Measurements from ENCODE around the gene HOXC10. TPM values are rescaled to one million over a fixed set of nuclear protein-coding genes. Genes with fewer than 3 reads are reported as not detected.

HOXC10 gene
- total RNA-seq, 1 experiment from 2014 or later, result not detected

- Mint-ChIP-seq H3K27ac (no peak overlapping the region), H3K9me3 (no peaks in the 10 kb centered on the region), H3K4me3 (peak overlapping the region; percentile 52), H3K36me3 (no peaks in the 10 kb centered on the region; the same call in 1 of the 2 replicates), H3K4me1 (peaks cover 28% of the 10 kb centered on the region), H3K27me3 (ENCODE audit: low read depth) (peaks cover 100% of the 10 kb centered on the region)
- POLR2A ChIA-PET, result no interaction called here
- DNase-seq (ENCODE audit: low spot score) (no peak), ATAC-seq (no peak)
- CTCF ChIA-PET, result interaction anchor here (0.8 to 10.8 kb wide), 8 partner anchors 11 to 217 kb away, joined by 4 to 107 read pairs (median 6); partner anchors contain the start of genes HOXC10 and HOXC5
- TF ChIP-seq KAT7 (CRISPR knock-in tag; IDR thresholded peaks at IDR 0.05; ENCODE audit: borderline replicate concordance) (no peak), CREB1 (CRISPR knock-in tag; IDR thresholded peaks at IDR 0.05) (no peak), ZSCAN18 (CRISPR knock-in tag; IDR thresholded peaks at IDR 0.05) (no peak), ZNF138 (CRISPR knock-in tag; conservative IDR thresholded peaks at IDR 0.05) (no peak), FOXK1 (CRISPR knock-in tag; IDR thresholded peaks at IDR 0.05) (no peak), USF2 (CRISPR knock-in tag; IDR thresholded peaks at IDR 0.05) (peak; percentile 84), USF1 (CRISPR knock-in tag; IDR thresholded peaks at IDR 0.05) (peak; percentile 85), SMAD3 (CRISPR knock-in tag; IDR thresholded peaks at IDR 0.05; ENCODE audit: borderline replicate concordance) (no peak), E2F5 (CRISPR knock-in tag; IDR thresholded peaks at IDR 0.05) (no peak), IRF1 (CRISPR knock-in tag; IDR thresholded peaks at IDR 0.05) (no peak), ETV6 (CRISPR knock-in tag; IDR thresholded peaks at IDR 0.05) (no peak), ZNF416 (CRISPR knock-in tag; IDR thresholded peaks at IDR 0.05) (no peak), ELF4 (CRISPR knock-in tag; IDR thresholded peaks at IDR 0.05; ENCODE audit: low read depth) (no peak), E2F4 (CRISPR knock-in tag; IDR thresholded peaks at IDR 0.05; ENCODE audit: borderline replicate concordance, low read depth) (no peak), ZMAT4 (CRISPR knock-in tag; IDR thresholded peaks at IDR 0.05) (no peak)
Observed at GRCh38 chr12:53999559-54000115, 14.7 kb downstream of the HOXC10 start.

- TF ChIP-seq CBFB (CRISPR knock-in tag; IDR thresholded peaks at IDR 0.05; ENCODE audit: low read depth) (no peak), USF2 (CRISPR knock-in tag; IDR thresholded peaks at IDR 0.05) (0 out of 2 replicates have a peak, but pooled peaks have one; percentile 3)
- DNase-seq (ENCODE audit: low spot score) (no peak), ATAC-seq (no peak)
- Mint-ChIP-seq H3K4me3 (peak within 1 kb of the TSS; percentile 52), H3K4me1 (peaks cover 24% of the 10 kb centered on the region), H3K9me3 (no peaks in the 10 kb centered on the region), H3K27ac (no peak within 1 kb of the TSS), H3K27me3 (ENCODE audit: low read depth) (peaks cover 100% of the 10 kb centered on the region), H3K36me3 (no peaks in the 10 kb centered on the region; the same call in 1 of the 2 replicates)
- ChIA-PET CTCF (interaction anchor here (0.6 to 10.8 kb wide), 10 partner anchors 12 to 325 kb away, joined by 3 to 107 read pairs (median 5); partner anchors contain the start of genes COPZ1, HOXC10, HOXC4 and HOXC5), POLR2A (no interaction called here)
Observed at GRCh38 chr12:54000116-54001114, 15.5 kb downstream of the HOXC10 start, which contains the start of gene HOXC9. HOXC9 (plus strand) TSS chr12:54000161; CDS start chr12:54000189, 28 bp downstream.
